ENCODE measurements around the gene ORC5. TPM values are rescaled to one million over a fixed set of nuclear protein-coding genes. Genes with fewer than 3 reads are reported as not detected.

Gene ORC5
- total and polyA plus RNA-seq, 2 of the 13 experiments (the other 11 are each of a cell fraction or from before 2014, with no cell fraction given) = 4.8 to 18.8 TPM

DNA sequence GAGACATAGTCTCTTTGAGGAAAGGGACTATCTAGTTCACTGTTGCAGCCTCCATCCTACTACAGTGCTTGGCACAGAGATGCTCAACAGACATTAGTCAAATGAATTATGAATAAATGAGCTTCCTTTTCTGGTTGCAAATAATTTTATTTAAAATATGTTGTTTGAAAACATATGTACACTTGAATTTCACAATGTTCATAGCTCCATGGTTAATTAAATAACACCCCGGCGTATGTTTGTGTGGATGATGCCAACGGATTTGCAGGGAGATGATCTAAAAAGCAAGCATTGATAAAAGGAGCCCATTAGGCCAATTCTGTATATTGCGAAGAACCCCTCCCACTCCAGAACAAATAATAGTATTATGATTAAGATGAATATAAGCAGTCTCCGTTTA is 47.8 kb upstream of the ORC5 start:
- POLR2A ChIA-PET = no interaction called here
- CTCF ChIA-PET (ENCODE audit: low intra/inter-chr PET ratio, low total read pairs) = no interaction called here

More for the DNA sequence above, 47.8 kb upstream of the ORC5 start:
- Histone ChIP-seq H3K4me1 (ENCODE audit: insufficient read depth, low read length) (no peaks in the 10 kb centered on the region), H2AFZ (ENCODE audit: low read length) (no peak overlapping the region), H3K9ac (ENCODE audit: insufficient read depth, low read depth, low read length) (no peak overlapping the region), H3K36me3 (replicated peaks in 1 of 2; ENCODE audit: control insufficient read depth in 1 of 2, insufficient read depth in 2 of 2, low read length in 2 of 2) (no peaks in the 10 kb centered on the region), H3K79me2 (ENCODE audit: insufficient read depth, low read length) (no peaks in the 10 kb centered on the region), H3K4me2 (ENCODE audit: low read depth, low read length) (no peak overlapping the region), H3K27ac (ENCODE audit: extremely low read length, insufficient read depth, low read length) (no peak overlapping the region), H3K27me3 (ENCODE audit: control insufficient read depth in 1 of 2, insufficient read depth in 2 of 2, low read length in 2 of 2) (peaks cover 0 to 20% of the 10 kb centered on the region in 2 experiments; a peak in 2 of 5 replicates), H4K20me1 (ENCODE audit: insufficient read depth, low read length) (no peaks in the 10 kb centered on the region), H3K9me3 (ENCODE audit: low read length) (no peaks in the 10 kb centered on the region), H3K4me3 (replicated peaks in 1 of 3; ENCODE audit: insufficient read depth in 1 of 3, low read depth in 2 of 3, low read length in 3 of 3) (no peak overlapping the region)
- in situ Hi-C loops (cut with HindIII; ENCODE audit: extremely low pct_ligation_motif_present, low pct_unique_long_range_greater_than_20kb) (no loop called here), intact Hi-C loops (cut with micrococcal nuclease; ENCODE audit: unreplicated experiment) (no loop called here)
- ATAC-seq (no peak), DNase-seq (ENCODE audit: low spot score) (no peak), FAIRE-seq (no peak)
- WGBS (ENCODE audit: low lambda C conversion rate) = 30% methylated on average over 5 of the region's 5 CpGs
- no TSS peak for BruUV-seq (replicated peaks)
- TF ChIP-seq CC2D1A (CRISPR knock-in tag; IDR thresholded peaks at IDR 0.05) = no peak
- TF ChIP-seq ZNF205 (CRISPR knock-in tag; IDR thresholded peaks at IDR 0.05) = no peak
- TF ChIP-seq, protein P1, sequence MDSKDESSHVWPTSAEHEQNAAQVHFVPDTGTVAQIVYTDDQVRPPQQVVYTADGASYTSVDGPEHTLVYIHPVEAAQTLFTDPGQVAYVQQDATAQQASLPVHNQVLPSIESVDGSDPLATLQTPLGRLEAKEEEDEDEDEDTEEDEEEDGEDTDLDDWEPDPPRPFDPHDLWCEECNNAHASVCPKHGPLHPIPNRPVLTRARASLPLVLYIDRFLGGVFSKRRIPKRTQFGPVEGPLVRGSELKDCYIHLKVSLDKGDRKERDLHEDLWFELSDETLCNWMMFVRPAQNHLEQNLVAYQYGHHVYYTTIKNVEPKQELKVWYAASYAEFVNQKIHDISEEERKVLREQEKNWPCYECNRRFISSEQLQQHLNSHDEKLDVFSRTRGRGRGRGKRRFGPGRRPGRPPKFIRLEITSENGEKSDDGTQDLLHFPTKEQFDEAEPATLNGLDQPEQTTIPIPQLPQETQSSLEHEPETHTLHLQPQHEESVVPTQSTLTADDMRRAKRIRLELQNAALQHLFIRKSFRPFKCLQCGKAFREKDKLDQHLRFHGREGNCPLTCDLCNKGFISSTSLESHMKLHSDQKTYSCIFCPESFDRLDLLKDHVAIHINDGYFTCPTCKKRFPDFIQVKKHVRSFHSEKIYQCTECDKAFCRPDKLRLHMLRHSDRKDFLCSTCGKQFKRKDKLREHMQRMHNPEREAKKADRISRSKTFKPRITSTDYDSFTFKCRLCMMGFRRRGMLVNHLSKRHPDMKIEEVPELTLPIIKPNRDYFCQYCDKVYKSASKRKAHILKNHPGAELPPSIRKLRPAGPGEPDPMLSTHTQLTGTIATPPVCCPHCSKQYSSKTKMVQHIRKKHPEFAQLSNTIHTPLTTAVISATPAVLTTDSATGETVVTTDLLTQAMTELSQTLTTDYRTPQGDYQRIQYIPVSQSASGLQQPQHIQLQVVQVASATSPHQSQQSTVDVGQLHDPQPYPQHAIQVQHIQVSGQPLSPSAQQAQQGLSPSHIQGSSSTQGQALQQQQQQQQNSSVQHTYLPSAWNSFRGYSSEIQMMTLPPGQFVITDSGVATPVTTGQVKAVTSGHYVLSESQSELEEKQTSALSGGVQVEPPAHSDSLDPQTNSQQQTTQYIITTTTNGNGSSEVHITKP (CRISPR knock-in tag; IDR thresholded peaks at IDR 0.05; ENCODE audit: low read depth) = no peak
- TF ChIP-seq PCBP2 (optimal IDR thresholded peaks at IDR 0.05; ENCODE audit: low read depth, low read length, poor library complexity, severe bottlenecking) = no peak
- TF ChIP-seq SP140L (CRISPR knock-in tag; IDR thresholded peaks at IDR 0.05; ENCODE audit: borderline replicate concordance) = no peak
- no peak for TF ChIP-seq PLRG1 (conservative IDR thresholded peaks at IDR 0.05)
- TF ChIP-seq, protein P2, sequence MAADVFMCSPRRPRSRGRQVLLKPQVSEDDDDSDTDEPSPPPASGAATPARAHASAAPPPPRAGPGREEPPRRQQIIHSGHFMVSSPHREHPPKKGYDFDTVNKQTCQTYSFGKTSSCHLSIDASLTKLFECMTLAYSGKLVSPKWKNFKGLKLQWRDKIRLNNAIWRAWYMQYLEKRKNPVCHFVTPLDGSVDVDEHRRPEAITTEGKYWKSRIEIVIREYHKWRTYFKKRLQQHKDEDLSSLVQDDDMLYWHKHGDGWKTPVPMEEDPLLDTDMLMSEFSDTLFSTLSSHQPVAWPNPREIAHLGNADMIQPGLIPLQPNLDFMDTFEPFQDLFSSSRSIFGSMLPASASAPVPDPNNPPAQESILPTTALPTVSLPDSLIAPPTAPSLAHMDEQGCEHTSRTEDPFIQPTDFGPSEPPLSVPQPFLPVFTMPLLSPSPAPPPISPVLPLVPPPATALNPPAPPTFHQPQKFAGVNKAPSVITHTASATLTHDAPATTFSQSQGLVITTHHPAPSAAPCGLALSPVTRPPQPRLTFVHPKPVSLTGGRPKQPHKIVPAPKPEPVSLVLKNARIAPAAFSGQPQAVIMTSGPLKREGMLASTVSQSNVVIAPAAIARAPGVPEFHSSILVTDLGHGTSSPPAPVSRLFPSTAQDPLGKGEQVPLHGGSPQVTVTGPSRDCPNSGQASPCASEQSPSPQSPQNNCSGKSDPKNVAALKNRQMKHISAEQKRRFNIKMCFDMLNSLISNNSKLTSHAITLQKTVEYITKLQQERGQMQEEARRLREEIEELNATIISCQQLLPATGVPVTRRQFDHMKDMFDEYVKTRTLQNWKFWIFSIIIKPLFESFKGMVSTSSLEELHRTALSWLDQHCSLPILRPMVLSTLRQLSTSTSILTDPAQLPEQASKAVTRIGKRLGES (CRISPR knock-in tag; IDR thresholded peaks at IDR 0.05; ENCODE audit: borderline replicate concordance) = no peak
- TF ChIP-seq MATR3 (CRISPR knock-in tag; IDR thresholded peaks at IDR 0.05) = no peak
- no peak for TF ChIP-seq BCL6 (CRISPR knock-in tag; IDR thresholded peaks at IDR 0.05)
- TF ChIP-seq, protein P3, sequence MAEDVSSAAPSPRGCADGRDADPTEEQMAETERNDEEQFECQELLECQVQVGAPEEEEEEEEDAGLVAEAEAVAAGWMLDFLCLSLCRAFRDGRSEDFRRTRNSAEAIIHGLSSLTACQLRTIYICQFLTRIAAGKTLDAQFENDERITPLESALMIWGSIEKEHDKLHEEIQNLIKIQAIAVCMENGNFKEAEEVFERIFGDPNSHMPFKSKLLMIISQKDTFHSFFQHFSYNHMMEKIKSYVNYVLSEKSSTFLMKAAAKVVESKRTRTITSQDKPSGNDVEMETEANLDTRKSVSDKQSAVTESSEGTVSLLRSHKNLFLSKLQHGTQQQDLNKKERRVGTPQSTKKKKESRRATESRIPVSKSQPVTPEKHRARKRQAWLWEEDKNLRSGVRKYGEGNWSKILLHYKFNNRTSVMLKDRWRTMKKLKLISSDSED (CRISPR knock-in tag; IDR thresholded peaks at IDR 0.05) = no peak

All from HepG2 (cell line).